SK-N-SH treated with all-trans-retinoic acid at 6 μM for 48 hours (cell line): ENCODE data around the gene DDX41.

Experiments used
- ATAC-seq: fragments of 200-7000 bp; cut with Tn5 transposase; 3 replicates; pipeline ENCODE4 v1.9.1; 2020; ENCODE audit warnings: mild to moderate bottlenecking, moderate library complexity
- CSDC2 ChIP-seq: fragments of 250-450 bp; sonication (Bioruptor Pico); IDR thresholded peaks from 2 replicates; pipeline ENCODE4 v1.5.0; 2020; ENCODE audit warnings: mild to moderate bottlenecking, moderate library complexity
- ESRRG ChIP-seq: fragments of 250-450 bp; sonication (Bioruptor Pico); IDR thresholded peaks from 2 replicates; pipeline ENCODE4 v1.6.1; 2021; ENCODE audit warnings: mild to moderate bottlenecking
- GLIS3 ChIP-seq: fragments of 250-450 bp; sonication (Bioruptor Pico); IDR thresholded peaks from 2 replicates; pipeline ENCODE4 v1.5.0; 2020; ENCODE audit warnings: mild to moderate bottlenecking, moderate library complexity
- ISL1 ChIP-seq: fragments of 250-450 bp; sonication (Bioruptor Pico); IDR thresholded peaks from 2 replicates; pipeline ENCODE4 v2.1.2; 2022; ENCODE audit warnings: mild to moderate bottlenecking, moderate library complexity
- OSR1 ChIP-seq: fragments of 250-450 bp; sonication (Bioruptor Pico); IDR thresholded peaks from 2 replicates; pipeline ENCODE4 v1.8.0; 2022; ENCODE audit warnings: moderate library complexity, mild to moderate bottlenecking, inconsistent platforms
- PPARA ChIP-seq: fragments of 250-450 bp; sonication (Bioruptor Pico); IDR thresholded peaks from 2 replicates; pipeline ENCODE4 v1.5.0; 2020; ENCODE audit warnings: mild to moderate bottlenecking, borderline replicate concordance
- RARB ChIP-seq: fragments of 250-450 bp; sonication (Bioruptor Pico); IDR thresholded peaks from 2 replicates; pipeline ENCODE4 v1.8.0; 2021; ENCODE audit warnings: mild to moderate bottlenecking, moderate library complexity
- TCF4 ChIP-seq: fragments of 250-450 bp; sonication (Bioruptor Pico); IDR thresholded peaks from 2 replicates; pipeline ENCODE4 v1.8.0; 2021; ENCODE audit warnings: mild to moderate bottlenecking, moderate library complexity, borderline replicate concordance
- TOX ChIP-seq: fragments of 250-450 bp; sonication (Bioruptor Pico); IDR thresholded peaks from 2 replicates; pipeline ENCODE4 v1.8.0; 2021; ENCODE audit warnings: mild to moderate bottlenecking, moderate library complexity, borderline replicate concordance
- ZC3H10 ChIP-seq: fragments of 250-450 bp; sonication (Bioruptor Pico); IDR thresholded peaks from 2 replicates; pipeline ENCODE4 v1.5.1; 2021; ENCODE audit warnings: mild to moderate bottlenecking, moderate library complexity
- ZFP30 ChIP-seq: fragments of 450-650 bp; formaldehyde crosslinking; IDR thresholded peaks from 2 replicates; pipeline ENCODE4 v1.5.0; 2022; ENCODE audit warnings: mild to moderate bottlenecking, moderate library complexity
- ZNF565 ChIP-seq: fragments of 450-650 bp; formaldehyde crosslinking; conservative IDR thresholded peaks from 2 replicates; pipeline ENCODE4 v1.5.0; 2020; ENCODE audit warnings: low read depth, mild to moderate bottlenecking, moderate library complexity
- ZNF70 ChIP-seq: fragments of 450-650 bp; formaldehyde crosslinking; IDR thresholded peaks from 2 replicates; pipeline ENCODE4 v1.5.0; 2020; ENCODE audit warnings: mild to moderate bottlenecking, moderate library complexity
- ZNF8 ChIP-seq: fragments of 450-650 bp; formaldehyde crosslinking; IDR thresholded peaks from 2 replicates; pipeline ENCODE4 v1.5.0; 2020; ENCODE audit warnings: mild to moderate bottlenecking, moderate library complexity
- TF ChIP-seq, protein P1 (sequence below): fragments of 250-450 bp; sonication (Bioruptor Pico); IDR thresholded peaks from 2 replicates; pipeline ENCODE4 v1.5.0; 2020; ENCODE audit warnings: mild to moderate bottlenecking, moderate library complexity
- TF ChIP-seq, protein P2 (sequence below): fragments of 250-450 bp; sonication (Bioruptor Pico); IDR thresholded peaks from 2 replicates; pipeline ENCODE4 v1.8.0; 2020; ENCODE audit warnings: mild to moderate bottlenecking, moderate library complexity, borderline replicate concordance
- TF ChIP-seq, protein P3 (sequence below): fragments of 250-450 bp; sonication (Bioruptor Pico); IDR thresholded peaks from 2 replicates; pipeline ENCODE4 v1.8.0; 2021; ENCODE audit warnings: low read depth, mild to moderate bottlenecking, moderate library complexity, borderline replicate concordance
- TF ChIP-seq, protein P4 (sequence below): fragments of 250-450 bp; sonication (Bioruptor Pico); IDR thresholded peaks from 2 replicates; pipeline ENCODE4 v1.5.1; 2021; ENCODE audit warnings: mild to moderate bottlenecking, moderate library complexity
- TF ChIP-seq, protein P5 (sequence below): fragments of 250-450 bp; sonication (Bioruptor Pico); IDR thresholded peaks from 2 replicates; pipeline ENCODE4 v1.5.1; 2020; ENCODE audit warnings: low read depth, mild to moderate bottlenecking, moderate library complexity

Gene DDX41

DNA sequence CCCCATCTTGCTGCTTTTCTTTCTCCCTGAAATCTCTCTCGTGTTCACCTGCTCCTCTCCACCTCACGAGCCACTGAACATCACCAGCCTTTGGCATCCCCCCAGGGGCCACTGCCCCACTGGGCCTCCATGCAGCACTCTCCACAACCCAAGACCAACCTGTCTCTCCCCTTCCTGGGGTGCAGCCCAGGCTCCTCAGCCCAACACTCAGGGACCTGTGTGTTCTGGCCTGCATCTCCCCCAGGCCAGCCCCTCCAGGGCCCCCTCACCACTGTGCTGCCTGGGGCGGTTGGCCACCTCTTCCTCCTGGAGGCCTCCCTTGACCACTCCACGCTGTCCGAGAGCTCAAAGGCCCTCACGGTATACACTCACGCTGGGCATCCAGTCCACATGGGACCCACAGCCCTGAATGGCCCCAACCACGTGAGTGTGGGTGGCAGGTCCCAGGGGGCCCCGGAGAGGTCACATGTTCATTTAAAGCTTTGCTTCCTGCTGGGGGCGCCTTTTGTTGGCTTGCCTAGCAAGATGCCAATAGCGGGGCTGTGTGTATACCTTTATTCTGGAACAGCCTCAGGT lies 6.7 kb downstream of the DDX41 start:
- ATAC-seq = no peak; the same call in 2 of the 3 replicates

DNA sequence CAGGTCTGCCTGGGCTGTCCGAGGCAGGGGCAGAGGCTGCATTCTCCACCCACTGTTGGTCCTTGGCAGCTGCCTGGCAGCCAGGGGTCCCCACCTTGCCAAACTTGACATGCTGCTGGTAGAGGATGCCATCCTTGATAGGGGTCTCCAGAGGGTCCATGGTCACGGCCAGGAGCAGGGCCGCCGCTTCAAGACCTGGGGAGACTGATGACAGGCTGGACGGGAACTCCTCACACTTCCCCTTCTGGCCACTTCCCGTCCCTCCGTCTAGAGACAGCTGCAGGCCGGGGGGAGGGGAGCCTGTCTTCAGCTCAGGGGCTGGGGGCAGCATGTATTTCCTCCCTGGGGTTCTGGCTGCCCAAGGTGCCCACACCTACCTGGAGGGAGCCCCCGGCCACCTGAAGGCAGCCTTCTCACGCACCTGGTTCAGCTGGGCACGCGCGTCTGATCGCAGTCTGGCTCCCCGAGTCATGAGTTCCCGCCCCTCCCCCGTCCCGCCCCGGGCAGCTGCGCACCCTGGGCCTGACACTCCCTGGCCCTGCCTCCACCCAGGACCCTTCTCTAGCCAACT lies 7.3 kb downstream of the DDX41 start, which contains the start of gene DOK3:
Gene DOK3, minus strand, starts transcription at position 446 of the 571 bp plus-strand sequence. Its CDS starts 286 bp downstream, at position 160.
- ATAC-seq = no peak
- no peak for TF ChIP-seq ESRRG
- TF ChIP-seq TCF4 = no peak
- TF ChIP-seq OSR1 = no peak
- TF ChIP-seq GLIS3 (CRISPR knock-in tag) = no peak

More for the DNA sequence above, 6.7 kb downstream of the DDX41 start:
- TF ChIP-seq, protein P1, sequence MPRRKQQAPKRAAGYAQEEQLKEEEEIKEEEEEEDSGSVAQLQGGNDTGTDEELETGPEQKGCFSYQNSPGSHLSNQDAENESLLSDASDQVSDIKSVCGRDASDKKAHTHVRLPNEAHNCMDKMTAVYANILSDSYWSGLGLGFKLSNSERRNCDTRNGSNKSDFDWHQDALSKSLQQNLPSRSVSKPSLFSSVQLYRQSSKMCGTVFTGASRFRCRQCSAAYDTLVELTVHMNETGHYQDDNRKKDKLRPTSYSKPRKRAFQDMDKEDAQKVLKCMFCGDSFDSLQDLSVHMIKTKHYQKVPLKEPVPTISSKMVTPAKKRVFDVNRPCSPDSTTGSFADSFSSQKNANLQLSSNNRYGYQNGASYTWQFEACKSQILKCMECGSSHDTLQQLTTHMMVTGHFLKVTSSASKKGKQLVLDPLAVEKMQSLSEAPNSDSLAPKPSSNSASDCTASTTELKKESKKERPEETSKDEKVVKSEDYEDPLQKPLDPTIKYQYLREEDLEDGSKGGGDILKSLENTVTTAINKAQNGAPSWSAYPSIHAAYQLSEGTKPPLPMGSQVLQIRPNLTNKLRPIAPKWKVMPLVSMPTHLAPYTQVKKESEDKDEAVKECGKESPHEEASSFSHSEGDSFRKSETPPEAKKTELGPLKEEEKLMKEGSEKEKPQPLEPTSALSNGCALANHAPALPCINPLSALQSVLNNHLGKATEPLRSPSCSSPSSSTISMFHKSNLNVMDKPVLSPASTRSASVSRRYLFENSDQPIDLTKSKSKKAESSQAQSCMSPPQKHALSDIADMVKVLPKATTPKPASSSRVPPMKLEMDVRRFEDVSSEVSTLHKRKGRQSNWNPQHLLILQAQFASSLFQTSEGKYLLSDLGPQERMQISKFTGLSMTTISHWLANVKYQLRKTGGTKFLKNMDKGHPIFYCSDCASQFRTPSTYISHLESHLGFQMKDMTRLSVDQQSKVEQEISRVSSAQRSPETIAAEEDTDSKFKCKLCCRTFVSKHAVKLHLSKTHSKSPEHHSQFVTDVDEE (CRISPR knock-in tag) = no peak
- no peak for TF ChIP-seq ZC3H10
- TF ChIP-seq ESRRG = no peak
- no peak for TF ChIP-seq ZNF70 (CRISPR knock-in tag)
- no peak for TF ChIP-seq ZNF565
- TF ChIP-seq TOX = no peak
- TF ChIP-seq ZNF8 (CRISPR knock-in tag) = no peak
- no peak for TF ChIP-seq GLIS3 (CRISPR knock-in tag)
- no peak for TF ChIP-seq RARB
- TF ChIP-seq, protein P2, sequence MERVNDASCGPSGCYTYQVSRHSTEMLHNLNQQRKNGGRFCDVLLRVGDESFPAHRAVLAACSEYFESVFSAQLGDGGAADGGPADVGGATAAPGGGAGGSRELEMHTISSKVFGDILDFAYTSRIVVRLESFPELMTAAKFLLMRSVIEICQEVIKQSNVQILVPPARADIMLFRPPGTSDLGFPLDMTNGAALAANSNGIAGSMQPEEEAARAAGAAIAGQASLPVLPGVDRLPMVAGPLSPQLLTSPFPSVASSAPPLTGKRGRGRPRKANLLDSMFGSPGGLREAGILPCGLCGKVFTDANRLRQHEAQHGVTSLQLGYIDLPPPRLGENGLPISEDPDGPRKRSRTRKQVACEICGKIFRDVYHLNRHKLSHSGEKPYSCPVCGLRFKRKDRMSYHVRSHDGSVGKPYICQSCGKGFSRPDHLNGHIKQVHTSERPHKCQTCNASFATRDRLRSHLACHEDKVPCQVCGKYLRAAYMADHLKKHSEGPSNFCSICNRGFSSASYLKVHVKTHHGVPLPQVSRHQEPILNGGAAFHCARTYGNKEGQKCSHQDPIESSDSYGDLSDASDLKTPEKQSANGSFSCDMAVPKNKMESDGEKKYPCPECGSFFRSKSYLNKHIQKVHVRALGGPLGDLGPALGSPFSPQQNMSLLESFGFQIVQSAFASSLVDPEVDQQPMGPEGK (CRISPR knock-in tag) = no peak
- no peak for TF ChIP-seq CSDC2 (CRISPR knock-in tag)
- TF ChIP-seq, protein P3, sequence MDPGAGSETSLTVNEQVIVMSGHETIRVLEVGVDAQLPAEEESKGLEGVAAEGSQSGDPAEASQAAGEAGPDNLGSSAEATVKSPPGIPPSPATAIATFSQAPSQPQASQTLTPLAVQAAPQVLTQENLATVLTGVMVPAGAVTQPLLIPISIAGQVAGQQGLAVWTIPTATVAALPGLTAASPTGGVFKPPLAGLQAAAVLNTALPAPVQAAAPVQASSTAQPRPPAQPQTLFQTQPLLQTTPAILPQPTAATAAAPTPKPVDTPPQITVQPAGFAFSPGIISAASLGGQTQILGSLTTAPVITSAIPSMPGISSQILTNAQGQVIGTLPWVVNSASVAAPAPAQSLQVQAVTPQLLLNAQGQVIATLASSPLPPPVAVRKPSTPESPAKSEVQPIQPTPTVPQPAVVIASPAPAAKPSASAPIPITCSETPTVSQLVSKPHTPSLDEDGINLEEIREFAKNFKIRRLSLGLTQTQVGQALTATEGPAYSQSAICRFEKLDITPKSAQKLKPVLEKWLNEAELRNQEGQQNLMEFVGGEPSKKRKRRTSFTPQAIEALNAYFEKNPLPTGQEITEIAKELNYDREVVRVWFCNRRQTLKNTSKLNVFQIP (CRISPR knock-in tag) = no peak
- TF ChIP-seq PPARA = no peak
- TF ChIP-seq, protein P4, sequence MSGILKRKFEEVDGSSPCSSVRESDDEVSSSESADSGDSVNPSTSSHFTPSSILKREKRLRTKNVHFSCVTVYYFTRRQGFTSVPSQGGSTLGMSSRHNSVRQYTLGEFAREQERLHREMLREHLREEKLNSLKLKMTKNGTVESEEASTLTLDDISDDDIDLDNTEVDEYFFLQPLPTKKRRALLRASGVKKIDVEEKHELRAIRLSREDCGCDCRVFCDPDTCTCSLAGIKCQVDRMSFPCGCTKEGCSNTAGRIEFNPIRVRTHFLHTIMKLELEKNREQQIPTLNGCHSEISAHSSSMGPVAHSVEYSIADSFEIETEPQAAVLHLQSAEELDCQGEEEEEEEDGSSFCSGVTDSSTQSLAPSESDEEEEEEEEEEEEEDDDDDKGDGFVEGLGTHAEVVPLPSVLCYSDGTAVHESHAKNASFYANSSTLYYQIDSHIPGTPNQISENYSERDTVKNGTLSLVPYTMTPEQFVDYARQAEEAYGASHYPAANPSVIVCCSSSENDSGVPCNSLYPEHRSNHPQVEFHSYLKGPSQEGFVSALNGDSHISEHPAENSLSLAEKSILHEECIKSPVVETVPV (CRISPR knock-in tag) = no peak
- TF ChIP-seq ZFP30 = no peak

DNA sequence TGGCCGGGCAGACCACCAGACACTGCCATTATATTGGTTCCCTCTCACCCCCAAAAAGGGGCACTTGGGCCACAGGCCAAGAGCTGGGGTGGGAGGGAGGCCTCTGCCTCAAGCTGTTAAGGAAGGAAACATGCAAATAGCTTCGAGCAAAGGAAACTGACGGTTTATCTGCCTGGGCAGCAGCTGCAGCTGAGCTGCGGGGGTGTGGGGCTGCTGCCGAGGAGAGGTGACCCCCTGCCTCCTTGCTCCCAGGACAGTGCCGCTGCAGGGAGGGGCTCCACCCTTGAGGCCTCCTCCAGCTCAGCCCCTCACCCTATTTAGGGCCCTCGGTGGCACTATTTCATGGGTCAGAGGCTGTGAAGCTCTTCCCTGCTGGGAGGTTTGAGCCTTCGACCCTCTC lies 7.9 kb downstream of the DDX41 start:
- ATAC-seq = no peak
- TF ChIP-seq CSDC2 (CRISPR knock-in tag) = no peak
- TF ChIP-seq OSR1 = no peak
- no peak for TF ChIP-seq ZNF8 (CRISPR knock-in tag)
- no peak for TF ChIP-seq TOX
- TF ChIP-seq, protein P2 (CRISPR knock-in tag) = no peak
- TF ChIP-seq RARB = no peak
- no peak for TF ChIP-seq ISL1
- TF ChIP-seq, protein P4 (CRISPR knock-in tag) = no peak
- TF ChIP-seq, protein P5, sequence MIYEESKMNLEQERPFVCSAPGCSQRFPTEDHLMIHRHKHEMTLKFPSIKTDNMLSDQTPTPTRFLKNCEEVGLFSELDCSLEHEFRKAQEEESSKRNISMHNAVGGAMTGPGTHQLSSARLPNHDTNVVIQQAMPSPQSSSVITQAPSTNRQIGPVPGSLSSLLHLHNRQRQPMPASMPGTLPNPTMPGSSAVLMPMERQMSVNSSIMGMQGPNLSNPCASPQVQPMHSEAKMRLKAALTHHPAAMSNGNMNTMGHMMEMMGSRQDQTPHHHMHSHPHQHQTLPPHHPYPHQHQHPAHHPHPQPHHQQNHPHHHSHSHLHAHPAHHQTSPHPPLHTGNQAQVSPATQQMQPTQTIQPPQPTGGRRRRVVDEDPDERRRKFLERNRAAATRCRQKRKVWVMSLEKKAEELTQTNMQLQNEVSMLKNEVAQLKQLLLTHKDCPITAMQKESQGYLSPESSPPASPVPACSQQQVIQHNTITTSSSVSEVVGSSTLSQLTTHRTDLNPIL = no peak
- TF ChIP-seq, protein P3 (CRISPR knock-in tag) = no peak
